UCSD-AML1 (cell line): ENCODE results near the gene EXOC3.
"Not testable (repeated sequence)": the region's sequence is repeated elsewhere in the genome, so short reads cannot be mapped to it uniquely, and the experiment has no call there.

Experiments
- DNase-seq: peaks from one replicate; lab custom pipeline; 2025; ENCODE audit not compliant: unreplicated experiment; lab: John Stamatoyannopoulos, UW

EXOC3 gene

GRCh38 chr5:472656-473550 lies 29.9 kb downstream of the EXOC3 start:
- DNase-seq = peak; percentile 88

GRCh38 chr5:473551-474192 lies 30.7 kb downstream of the EXOC3 start:
- no peak for DNase-seq

- not testable (repeated sequence) for DNase-seq
These were observed 31.4 kb downstream of the EXOC3 start for GRCh38 chr5:474232-474839.

DNA sequence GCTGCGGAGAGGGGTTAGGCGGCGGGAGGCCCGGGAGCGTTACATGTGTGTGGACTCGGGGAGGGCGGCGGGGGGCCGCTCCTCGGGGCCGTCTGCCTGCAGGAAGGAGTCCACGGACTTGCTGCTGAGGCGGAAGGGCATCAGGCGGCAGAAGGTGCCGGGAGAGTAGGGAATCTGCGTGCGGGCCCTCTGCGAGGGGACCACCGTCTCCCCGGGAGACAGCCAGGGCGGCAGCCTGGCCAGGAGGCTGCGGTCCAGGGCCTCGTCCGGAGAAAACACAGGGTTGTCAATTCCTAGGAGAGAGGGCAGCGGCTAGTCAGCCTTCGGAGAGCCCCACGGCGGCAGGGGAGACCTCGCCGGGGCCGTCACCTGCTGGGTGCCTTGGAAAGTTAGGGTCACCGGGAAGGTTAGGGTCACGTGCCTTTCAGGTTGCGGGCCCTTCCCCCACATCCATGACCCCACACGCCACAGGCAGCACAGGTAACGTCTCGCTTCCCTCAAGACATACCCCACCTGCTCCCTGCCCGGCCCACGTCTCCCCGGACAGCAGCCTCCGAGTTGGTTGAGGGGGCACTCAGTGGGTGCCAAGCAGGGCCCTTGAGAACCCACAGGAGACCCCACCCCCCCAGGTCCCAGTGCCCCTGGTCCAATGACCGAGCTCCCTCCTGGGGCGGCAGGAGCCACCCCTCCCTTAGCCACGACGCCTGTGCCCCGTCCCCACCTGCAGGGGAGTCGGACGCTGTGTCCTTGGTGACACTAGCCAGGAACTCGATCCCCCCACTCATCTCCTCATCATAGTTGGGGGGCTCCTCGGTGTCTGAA lies 32.1 kb downstream of the EXOC3 start:
- no peak for DNase-seq

GRCh38 chr5:475704-476101 lies 32.7 kb downstream of the EXOC3 start:
- no peak for DNase-seq

GRCh38 chr5:476102-476813 lies 33.3 kb downstream of the EXOC3 start:
- DNase-seq = no peak

DNA sequence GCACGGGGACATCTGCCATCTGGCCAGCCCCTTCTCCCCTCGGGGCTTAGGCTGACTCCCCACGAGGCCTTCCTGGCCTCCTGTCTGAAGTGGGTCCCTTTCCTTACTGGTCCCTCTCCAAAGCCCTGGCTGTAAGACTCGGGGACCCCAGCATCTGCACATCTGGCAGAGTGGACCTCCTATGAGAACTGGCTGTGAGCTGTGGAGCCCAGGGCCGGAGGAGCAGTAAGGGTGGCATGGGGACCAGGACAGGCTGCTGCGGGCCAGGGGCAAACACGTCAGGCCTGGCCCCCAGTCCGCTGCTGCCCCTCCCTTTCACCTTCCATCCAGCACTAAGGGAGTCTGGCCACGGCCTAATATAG lies 33.8 kb downstream of the EXOC3 start:
- DNase-seq = no peak

DNA sequence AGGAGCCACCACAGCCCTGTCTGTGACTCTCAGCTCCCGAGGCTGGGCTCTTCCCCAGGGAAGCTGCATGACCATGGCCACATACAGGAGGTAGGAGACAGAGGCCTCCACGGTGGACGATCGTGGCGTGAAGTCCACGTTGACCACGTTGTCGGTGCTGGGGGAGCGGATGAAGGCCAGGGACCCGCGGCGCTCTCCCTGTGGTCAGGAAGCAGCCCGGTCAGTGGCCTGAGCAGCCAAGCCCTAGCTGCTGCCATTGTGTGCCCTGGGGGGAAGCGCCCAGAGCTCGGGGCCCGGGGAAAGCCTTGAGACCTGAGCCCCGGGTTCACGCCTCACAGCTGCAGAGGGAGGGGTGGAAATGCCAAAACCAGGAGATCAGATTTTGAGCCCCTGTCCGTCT lies 34.3 kb downstream of the EXOC3 start:
- no peak for DNase-seq

- DNase-seq = no peak
These were observed 34.9 kb downstream of the EXOC3 start for GRCh38 chr5:477871-478270.

DNA sequence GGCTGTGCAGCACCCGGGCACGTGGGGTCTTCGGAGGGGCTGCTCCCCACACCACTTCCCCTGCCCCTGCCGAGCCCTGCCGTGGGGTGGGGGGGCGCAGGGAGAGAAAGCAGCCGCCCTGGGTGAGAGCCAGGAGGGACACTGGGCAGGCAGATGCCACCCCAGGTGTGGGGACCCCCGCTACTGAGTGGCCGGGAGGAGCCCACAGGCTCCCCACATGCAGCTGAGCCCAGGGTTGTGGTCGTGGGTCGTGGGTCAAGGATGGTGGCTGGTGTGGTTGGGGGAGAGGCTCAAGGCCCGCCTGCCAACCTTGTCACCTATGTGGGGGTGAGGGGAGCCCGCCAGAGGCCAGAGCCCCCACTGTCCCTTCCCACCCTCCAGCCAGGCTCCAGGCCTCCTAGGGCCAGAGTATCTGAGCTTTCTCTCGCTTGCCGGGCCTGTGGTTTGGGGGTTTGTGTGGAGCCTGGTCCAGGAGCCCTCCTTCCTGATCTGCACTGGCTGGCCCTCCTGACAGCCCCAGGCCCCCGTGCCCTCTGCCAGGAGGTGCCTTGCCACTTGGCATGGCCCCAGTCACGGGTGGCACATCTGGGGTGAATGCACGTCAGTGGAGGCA lies 35.5 kb downstream of the EXOC3 start:
- DNase-seq = no peak

GRCh38 chr5:478982-479535 lies 36.1 kb downstream of the EXOC3 start:
- DNase-seq = no peak

DNA sequence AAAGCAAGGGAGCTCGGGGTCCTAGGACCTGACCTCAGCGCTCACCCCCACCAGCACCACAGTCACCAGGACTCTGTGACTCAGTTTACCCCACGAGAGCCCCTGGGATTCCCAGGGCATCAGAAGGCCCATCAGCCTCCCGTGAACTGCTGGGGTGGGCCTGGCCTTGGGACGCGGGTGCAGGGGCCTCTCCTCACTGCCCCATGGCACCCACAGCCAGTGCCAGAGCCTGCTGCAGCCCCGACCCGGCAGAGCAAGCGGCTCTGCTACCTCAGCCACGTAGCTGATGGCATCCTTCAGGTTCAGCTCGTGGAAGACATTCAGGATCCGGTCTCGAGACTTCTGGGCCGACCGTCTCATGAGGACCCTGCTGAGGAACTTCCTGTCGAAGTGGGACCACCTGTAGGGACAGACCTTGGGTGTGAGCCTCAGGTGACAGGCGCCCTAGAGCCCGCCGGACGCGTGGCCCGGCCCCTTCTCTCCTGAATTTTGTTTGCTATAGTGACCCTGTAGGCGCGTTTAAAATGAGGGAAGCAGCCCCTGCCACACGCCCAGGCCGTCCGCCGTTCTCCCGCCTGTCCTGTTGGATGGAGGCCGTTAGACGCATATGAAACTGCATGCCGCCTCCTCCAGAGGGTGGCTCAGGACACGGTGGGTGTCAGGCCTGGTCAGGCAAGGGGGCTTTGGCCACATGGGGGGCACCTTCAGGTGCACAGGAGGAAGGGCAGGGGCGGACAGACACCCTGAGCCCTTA lies 36.8 kb downstream of the EXOC3 start:
- no peak for DNase-seq

DNA sequence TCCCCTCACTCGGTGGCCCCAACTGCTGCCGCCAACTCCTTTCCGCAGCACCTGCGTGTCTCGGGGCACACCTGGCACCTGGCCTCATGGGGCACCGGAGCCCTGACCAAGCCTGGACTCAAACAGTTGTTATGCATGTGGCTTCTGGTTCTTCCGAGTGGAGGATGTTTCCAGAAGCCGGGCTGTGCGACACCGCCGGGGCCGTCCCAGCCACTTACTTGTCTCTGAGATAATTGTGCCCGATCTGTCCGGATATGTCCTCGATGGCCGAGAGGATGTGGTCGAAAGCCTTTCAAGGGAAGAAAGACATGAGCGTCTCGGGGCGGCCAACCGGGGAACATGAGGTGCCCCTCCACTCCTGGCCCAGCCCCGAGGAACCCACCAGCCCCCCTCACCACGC lies 38.4 kb downstream of the EXOC3 start:
- no peak for DNase-seq

GRCh38 chr5:482021-482420 lies 39.0 kb downstream of the EXOC3 start:
- DNase-seq = no peak

- DNase-seq = no peak
These were observed 39.5 kb downstream of the EXOC3 start for GRCh38 chr5:482506-482905.

DNA sequence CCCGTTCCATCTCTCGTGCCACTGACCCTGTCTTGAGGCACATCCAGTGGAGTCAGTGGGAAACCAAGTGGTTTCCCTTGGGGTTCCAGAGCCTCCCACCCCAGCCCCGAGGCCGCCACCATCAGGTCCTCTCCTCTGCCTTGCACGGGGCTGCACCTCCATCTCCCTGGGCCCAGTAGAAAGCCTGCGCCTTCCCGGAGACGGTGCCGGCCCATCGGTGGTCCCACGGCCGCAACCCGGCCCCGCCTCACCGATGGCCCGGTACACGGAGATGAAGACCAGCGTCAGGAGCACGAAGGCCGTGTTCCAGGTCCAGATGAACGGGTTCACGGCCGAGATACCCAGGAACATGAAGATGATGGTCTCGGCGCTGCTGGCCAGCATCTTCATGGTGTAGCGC lies 40.0 kb downstream of the EXOC3 start:
- no peak for DNase-seq

- DNase-seq = no peak
These were observed 40.6 kb downstream of the EXOC3 start for GRCh38 chr5:483434-484140.

DNA sequence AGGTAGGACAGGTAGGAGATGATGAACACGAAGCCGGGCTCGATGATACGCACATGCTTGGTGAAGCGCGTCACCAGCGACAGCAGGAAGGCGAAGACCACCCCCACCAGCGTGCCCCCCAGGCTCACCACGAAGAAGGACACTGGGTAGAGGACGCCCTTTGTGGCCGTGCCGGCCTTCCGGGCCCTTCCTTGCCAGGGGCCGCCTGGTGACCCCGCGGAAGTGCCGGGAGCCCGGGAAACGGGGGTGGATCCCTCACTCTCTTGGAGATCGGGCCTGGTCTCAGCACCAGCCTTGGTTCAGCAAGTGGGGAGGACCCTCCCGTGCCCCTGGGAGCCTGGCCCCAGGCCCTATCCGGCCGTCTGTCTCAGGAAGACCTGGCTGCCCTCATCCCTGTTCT lies 41.6 kb downstream of the EXOC3 start:
- DNase-seq = no peak
